ENCODE measurements around the gene TTLL11. TPM values are rescaled to one million over a fixed set of nuclear protein-coding genes. Genes with fewer than 3 reads are reported as not detected.
"Not testable (repeated sequence)": the region's sequence is repeated elsewhere in the genome, so short reads cannot be mapped to it uniquely, and the experiment has no call there.

TTLL11 gene
- total RNA-seq, 2 donors from 2014 or later: 2.5 to 2.6 TPM

GRCh38 chr9:121989010-121989409 lies 104.1 kb downstream of the TTLL11 start:
- Mint-ChIP-seq H3K36me3 (ENCODE audit: insufficient read depth in 2 of 2) (no peaks in the 10 kb centered on the region), H3K9me3 (no peaks in the 10 kb centered on the region), H3K4me3 (no peak overlapping the region), H3K27me3 (ENCODE audit: low read depth) (no peaks in the 10 kb centered on the region), H3K27ac (no peak overlapping the region), H3K4me1 (ENCODE audit: low read depth) (no peaks in the 10 kb centered on the region)
- ATAC-seq (replicated peaks in 1 of 2) (no peak), DNase-seq (no peak)

DNA sequence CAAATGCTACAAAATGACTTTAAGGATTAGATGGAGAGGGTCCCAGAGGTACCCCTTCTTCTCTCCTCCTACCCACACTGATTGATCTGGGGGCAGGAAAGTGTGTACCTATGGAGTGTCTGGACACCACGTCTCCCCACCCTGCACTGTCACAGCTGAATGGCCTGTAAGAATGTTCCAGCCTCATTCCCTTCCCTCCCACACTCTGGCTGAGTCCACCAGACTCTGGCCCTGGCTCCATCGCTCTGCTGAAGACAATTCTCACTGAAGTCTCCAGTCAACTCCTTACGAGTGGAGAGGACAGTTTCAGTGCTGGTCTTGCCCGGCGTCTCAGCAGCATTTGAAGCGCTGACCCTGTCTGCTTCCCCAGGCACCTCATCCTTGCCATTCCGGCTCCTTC lies 105.8 kb downstream of the TTLL11 start:
- peaks cover 2 to 4% of the 10 kb centered on the region in 2 donors for H3K9me3 Mint-ChIP-seq
- peaks cover 1 to 5% of the 10 kb centered on the region in 2 donors for H3K36me3 Mint-ChIP-seq (ENCODE audit: insufficient read depth in 2 of 2)
- no peak overlapping the region for H3K27ac Mint-ChIP-seq
- no peak for ATAC-seq (replicated peaks in 1 of 2)
- H3K4me3 Mint-ChIP-seq: no peak overlapping the region
- no peaks in the 10 kb centered on the region for H3K27me3 Mint-ChIP-seq (ENCODE audit: low read depth)
- no peaks in the 10 kb centered on the region for H3K4me1 Mint-ChIP-seq (ENCODE audit: low read depth)
- no peak for DNase-seq

DNA sequence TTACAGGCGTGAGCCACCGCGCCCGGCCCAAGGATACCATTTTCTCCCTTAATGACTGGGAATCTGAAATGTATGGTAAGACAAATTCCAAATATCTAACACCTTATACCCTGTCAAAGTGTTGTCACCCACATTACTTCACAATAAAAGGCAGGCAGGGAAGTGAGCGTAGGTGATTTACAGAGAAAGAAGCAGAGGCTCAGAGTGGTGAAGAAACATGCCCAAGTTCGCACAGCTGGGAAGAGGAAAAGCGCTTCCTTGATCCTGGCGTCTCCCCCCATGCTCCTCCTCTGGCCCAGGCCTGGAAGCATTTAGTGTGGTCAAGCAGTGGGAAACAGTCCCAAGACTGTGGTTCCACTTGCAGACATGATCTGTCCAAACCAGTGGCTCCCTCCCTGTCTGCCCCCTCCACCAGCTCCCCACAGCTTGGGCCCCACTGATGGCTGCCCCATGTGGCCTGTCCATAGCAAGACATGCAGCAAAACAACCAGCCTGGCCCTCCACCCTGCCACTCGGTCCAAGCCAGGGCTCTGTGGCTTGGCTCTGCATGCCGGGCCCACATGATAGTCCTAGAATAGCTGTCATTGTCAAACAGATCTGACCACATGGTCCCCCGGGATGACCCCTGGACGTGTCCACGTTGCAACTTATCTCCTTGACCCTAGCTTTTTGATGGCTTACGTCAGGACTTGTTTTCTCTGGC lies 107.2 kb downstream of the TTLL11 start:
- no peak for ATAC-seq (replicated peaks in 1 of 2)
- no peaks in the 10 kb centered on the region for H3K4me1 Mint-ChIP-seq (ENCODE audit: low read depth)

DNA sequence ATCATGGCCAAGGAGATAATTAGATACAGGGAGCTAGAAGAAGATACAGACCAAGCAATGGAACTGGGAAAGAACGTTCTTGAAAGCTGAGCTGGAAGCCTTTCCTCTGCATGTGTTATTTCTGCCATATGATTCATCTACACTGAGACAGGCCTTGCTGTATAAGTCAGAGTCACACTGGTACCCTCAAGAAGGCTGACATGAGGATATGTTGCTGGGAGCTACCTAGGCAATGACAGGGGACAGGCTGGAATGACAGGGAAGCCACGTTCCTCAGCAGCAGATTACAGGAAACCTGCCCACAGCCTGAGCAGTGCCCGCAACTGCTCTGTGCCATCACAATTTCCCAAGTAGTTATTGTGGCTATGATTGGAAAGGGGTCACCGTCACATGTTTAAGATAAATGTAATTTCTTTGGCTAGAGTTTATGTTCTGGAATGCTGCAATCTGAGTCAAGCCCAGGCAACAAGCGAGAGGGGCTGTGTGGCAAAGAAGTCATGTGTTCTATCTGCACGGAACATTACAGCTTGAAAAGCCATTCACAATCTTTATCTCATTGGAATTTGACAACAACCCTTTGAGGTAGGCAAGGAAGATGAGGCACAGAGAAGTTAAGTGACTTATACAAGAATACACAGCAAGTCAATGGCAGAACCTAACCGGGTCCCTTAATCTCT lies 108.2 kb downstream of the TTLL11 start:
- Mint-ChIP-seq H3K27me3 (ENCODE audit: low read depth) (no peaks in the 10 kb centered on the region), H3K4me3 (no peak overlapping the region), H3K36me3 (ENCODE audit: insufficient read depth in 2 of 2) (peaks cover 6 to 11% of the 10 kb centered on the region in 2 donors), H3K4me1 (ENCODE audit: low read depth) (no peaks in the 10 kb centered on the region), H3K27ac (no peak overlapping the region), H3K9me3 (peaks cover 9 to 11% of the 10 kb centered on the region in 2 donors)
- DNase-seq: no peak
- no peak for ATAC-seq (replicated peaks in 1 of 2)

More for the DNA sequence above, 107.2 kb downstream of the TTLL11 start:
- peaks cover 6 to 11% of the 10 kb centered on the region in 2 donors for H3K36me3 Mint-ChIP-seq (ENCODE audit: insufficient read depth in 2 of 2)
- DNase-seq: no peak
- no peak overlapping the region for H3K27ac Mint-ChIP-seq
- no peaks in the 10 kb centered on the region for H3K27me3 Mint-ChIP-seq (ENCODE audit: low read depth)
- H3K9me3 Mint-ChIP-seq: peaks cover 7 to 11% of the 10 kb centered on the region in 2 donors
- H3K4me3 Mint-ChIP-seq: no peak overlapping the region

GRCh38 chr9:121983736-121984135 lies 109.4 kb downstream of the TTLL11 start:
- ATAC-seq (replicated peaks in 1 of 2) (no peak), DNase-seq (no peak)
- Mint-ChIP-seq H3K4me1 (ENCODE audit: low read depth) (no peaks in the 10 kb centered on the region), H3K36me3 (ENCODE audit: insufficient read depth in 2 of 2) (peaks cover 6 to 11% of the 10 kb centered on the region in 2 donors), H3K27ac (no peak overlapping the region), H3K27me3 (ENCODE audit: low read depth) (no peaks in the 10 kb centered on the region), H3K4me3 (no peak overlapping the region), H3K9me3 (peaks cover 9 to 11% of the 10 kb centered on the region in 2 donors)

GRCh38 chr9:121981118-121981883 lies 111.8 kb downstream of the TTLL11 start:
- Mint-ChIP-seq H3K36me3 (ENCODE audit: insufficient read depth in 2 of 2) (peaks cover 6 to 11% of the 10 kb centered on the region in 2 donors), H3K4me1 (ENCODE audit: low read depth) (no peaks in the 10 kb centered on the region), H3K9me3 (peaks cover 9 to 11% of the 10 kb centered on the region in 2 donors), H3K4me3 (no peak overlapping the region), H3K27me3 (ENCODE audit: low read depth) (no peaks in the 10 kb centered on the region), H3K27ac (no peak overlapping the region)
- no peak for ATAC-seq (replicated peaks in 1 of 2)
- DNase-seq: no peak

- H3K36me3 Mint-ChIP-seq (ENCODE audit: insufficient read depth in 2 of 2): peaks cover 6 to 11% of the 10 kb centered on the region in 2 donors
- not testable (repeated sequence) for DNase-seq; H3K27me3 Mint-ChIP-seq (ENCODE audit: low read depth)
Observed at GRCh38 chr9:121980665-121981064, 112.4 kb downstream of the TTLL11 start.

GRCh38 chr9:121979736-121980135 lies 113.4 kb downstream of the TTLL11 start:
- no peak for ATAC-seq (replicated peaks in 1 of 2)
- no peak for DNase-seq
- H3K4me3 Mint-ChIP-seq: no peak overlapping the region
- H3K9me3 Mint-ChIP-seq: peaks cover 9 to 11% of the 10 kb centered on the region in 2 donors
- H3K4me1 Mint-ChIP-seq (ENCODE audit: low read depth): no peaks in the 10 kb centered on the region
- H3K36me3 Mint-ChIP-seq (ENCODE audit: insufficient read depth in 2 of 2): peaks cover 6 to 11% of the 10 kb centered on the region in 2 donors
- no peak overlapping the region for H3K27ac Mint-ChIP-seq
- H3K27me3 Mint-ChIP-seq (ENCODE audit: low read depth): no peaks in the 10 kb centered on the region

More at GRCh38 chr9:121980665-121981064, 112.4 kb downstream of the TTLL11 start:
- not testable (repeated sequence) for H3K27ac Mint-ChIP-seq; H3K4me1 Mint-ChIP-seq (ENCODE audit: low read depth); H3K4me3 Mint-ChIP-seq; ATAC-seq (replicated peaks in 1 of 2)
- H3K9me3 Mint-ChIP-seq: peaks cover 9 to 11% of the 10 kb centered on the region in 2 donors

- Mint-ChIP-seq H3K36me3 (ENCODE audit: insufficient read depth in 2 of 2) (peaks cover 2 to 4% of the 10 kb centered on the region in 2 donors), H3K27me3 (ENCODE audit: low read depth) (no peaks in the 10 kb centered on the region), H3K4me1 (ENCODE audit: low read depth) (no peaks in the 10 kb centered on the region), H3K4me3 (no peak overlapping the region), H3K27ac (no peak overlapping the region), H3K9me3 (peaks cover 3 to 4% of the 10 kb centered on the region in 2 donors)
- DNase-seq: no peak
- peak; percentile 52 to 54 for ATAC-seq (replicated peaks in 1 of 2)
Observed at GRCh38 chr9:121976751-121977150, 116.4 kb downstream of the TTLL11 start.

GRCh38 chr9:121975801-121976277 lies 117.3 kb downstream of the TTLL11 start:
- peaks cover 0 to 1% of the 10 kb centered on the region in 2 donors for H3K9me3 Mint-ChIP-seq
- H3K36me3 Mint-ChIP-seq (ENCODE audit: insufficient read depth in 2 of 2): no peaks in the 10 kb centered on the region
- no peak for DNase-seq
- H3K4me3 Mint-ChIP-seq: no peak overlapping the region
- H3K27me3 Mint-ChIP-seq (ENCODE audit: low read depth): no peaks in the 10 kb centered on the region
- H3K4me1 Mint-ChIP-seq (ENCODE audit: low read depth): no peaks in the 10 kb centered on the region
- no peak overlapping the region for H3K27ac Mint-ChIP-seq
- ATAC-seq (replicated peaks in 1 of 2): no peak

DNA sequence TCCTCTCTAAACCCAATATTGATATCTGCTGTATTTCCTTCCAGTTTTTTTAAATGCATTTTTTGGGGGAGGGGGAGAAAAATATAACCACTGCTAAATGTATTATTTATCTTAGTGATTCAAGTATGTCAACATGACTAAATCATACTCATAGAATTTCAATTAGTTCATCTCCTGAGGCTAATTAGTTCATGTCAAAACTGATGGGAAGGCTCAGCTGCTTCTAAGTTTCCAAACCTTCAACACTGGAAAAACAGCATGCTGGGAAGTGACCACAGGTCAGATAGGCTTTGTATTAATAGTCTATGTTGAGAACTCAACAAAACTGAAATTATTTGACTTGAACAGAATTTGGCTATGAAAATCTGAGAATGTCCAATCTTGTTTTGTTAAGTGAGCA lies 118.7 kb downstream of the TTLL11 start:
- H3K4me3 Mint-ChIP-seq: no peak overlapping the region
- no peaks in the 10 kb centered on the region for H3K9me3 Mint-ChIP-seq
- H3K27me3 Mint-ChIP-seq (ENCODE audit: low read depth): no peaks in the 10 kb centered on the region
- ATAC-seq (replicated peaks in 1 of 2) (no peak), DNase-seq (no peak)
- H3K4me1 Mint-ChIP-seq (ENCODE audit: low read depth): no peaks in the 10 kb centered on the region
- H3K36me3 Mint-ChIP-seq (ENCODE audit: insufficient read depth in 2 of 2): no peaks in the 10 kb centered on the region
- no peak overlapping the region for H3K27ac Mint-ChIP-seq

DNA sequence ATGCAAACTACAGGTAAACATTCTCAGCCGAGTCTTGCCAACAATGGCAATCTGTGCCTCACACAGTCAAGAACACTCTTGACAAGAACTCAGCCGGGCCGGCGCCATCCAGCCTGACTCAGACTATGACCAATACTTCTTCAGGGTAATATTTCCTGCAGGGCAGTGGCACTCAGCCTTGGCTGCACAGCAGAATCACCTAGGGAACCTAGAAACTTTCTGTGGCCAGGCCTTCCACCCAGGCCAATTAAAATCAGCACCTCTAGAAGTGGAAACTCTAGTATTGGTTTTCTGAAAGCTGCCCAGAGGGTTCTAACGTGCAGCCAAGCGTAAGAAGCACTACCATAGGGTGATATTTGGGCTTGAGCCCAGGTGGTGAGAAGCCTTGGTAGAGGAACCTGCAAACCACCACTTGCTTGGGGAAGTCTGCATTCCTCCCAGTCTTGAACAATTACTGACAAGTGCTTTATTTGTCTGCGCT lies 120.6 kb downstream of the TTLL11 start:
- no peaks in the 10 kb centered on the region for H3K4me1 Mint-ChIP-seq (ENCODE audit: low read depth)
- no peak overlapping the region for H3K27ac Mint-ChIP-seq
- no peak overlapping the region for H3K4me3 Mint-ChIP-seq
- ATAC-seq (replicated peaks in 1 of 2): no peak
- DNase-seq: no peak
- H3K36me3 Mint-ChIP-seq (ENCODE audit: insufficient read depth in 2 of 2): no peaks in the 10 kb centered on the region
- no peaks in the 10 kb centered on the region for H3K9me3 Mint-ChIP-seq
- no peaks in the 10 kb centered on the region for H3K27me3 Mint-ChIP-seq (ENCODE audit: low read depth)

- H3K4me1 Mint-ChIP-seq (ENCODE audit: low read depth): no peaks in the 10 kb centered on the region
- no peaks in the 10 kb centered on the region for H3K36me3 Mint-ChIP-seq (ENCODE audit: insufficient read depth in 2 of 2)
- H3K9me3 Mint-ChIP-seq: no peaks in the 10 kb centered on the region
- H3K27me3 Mint-ChIP-seq (ENCODE audit: low read depth): no peaks in the 10 kb centered on the region
- no peak overlapping the region for H3K27ac Mint-ChIP-seq
- H3K4me3 Mint-ChIP-seq: no peak overlapping the region
- ATAC-seq (replicated peaks in 1 of 2): no peak
- DNase-seq: no peak
Observed at GRCh38 chr9:121968056-121968455, 125.1 kb downstream of the TTLL11 start.
